Activated CD4-positive, CD25-positive, alpha-beta regulatory T cell (primary cell): ENCODE measurements around the gene FCRL2.

ENCODE experiments used
- DNase-seq, 4 experiments: peaks; one replicate each; lab custom pipeline; 2025; lab: John Stamatoyannopoulos, UW

Gene FCRL2, protein sequence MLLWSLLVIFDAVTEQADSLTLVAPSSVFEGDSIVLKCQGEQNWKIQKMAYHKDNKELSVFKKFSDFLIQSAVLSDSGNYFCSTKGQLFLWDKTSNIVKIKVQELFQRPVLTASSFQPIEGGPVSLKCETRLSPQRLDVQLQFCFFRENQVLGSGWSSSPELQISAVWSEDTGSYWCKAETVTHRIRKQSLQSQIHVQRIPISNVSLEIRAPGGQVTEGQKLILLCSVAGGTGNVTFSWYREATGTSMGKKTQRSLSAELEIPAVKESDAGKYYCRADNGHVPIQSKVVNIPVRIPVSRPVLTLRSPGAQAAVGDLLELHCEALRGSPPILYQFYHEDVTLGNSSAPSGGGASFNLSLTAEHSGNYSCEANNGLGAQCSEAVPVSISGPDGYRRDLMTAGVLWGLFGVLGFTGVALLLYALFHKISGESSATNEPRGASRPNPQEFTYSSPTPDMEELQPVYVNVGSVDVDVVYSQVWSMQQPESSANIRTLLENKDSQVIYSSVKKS

DNA sequence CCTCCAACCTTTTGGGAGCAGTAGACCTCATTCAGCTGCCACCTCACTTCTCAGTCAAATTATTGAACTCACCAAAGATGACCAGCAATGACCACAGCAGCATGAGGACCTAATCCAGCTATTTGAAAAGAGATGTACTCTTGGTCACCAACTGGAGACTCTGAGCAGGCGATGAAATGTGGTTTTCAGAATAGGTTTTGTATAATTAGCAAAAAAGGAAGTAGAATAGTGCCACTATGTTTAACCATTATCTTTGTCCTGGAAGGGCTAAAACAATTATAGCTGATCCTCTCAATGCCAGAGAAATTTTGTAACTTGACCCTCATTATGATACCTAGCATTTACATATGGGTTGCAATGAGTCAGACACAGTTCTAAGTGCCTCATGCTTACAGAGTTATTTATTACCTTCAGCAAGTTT is at the start of gene FCRL2:
FCRL2 (minus strand) TSS at position 162 of the 421 bp plus-strand sequence; CDS start at position 103, 59 bp downstream.
- no peak for DNase-seq

DNA sequence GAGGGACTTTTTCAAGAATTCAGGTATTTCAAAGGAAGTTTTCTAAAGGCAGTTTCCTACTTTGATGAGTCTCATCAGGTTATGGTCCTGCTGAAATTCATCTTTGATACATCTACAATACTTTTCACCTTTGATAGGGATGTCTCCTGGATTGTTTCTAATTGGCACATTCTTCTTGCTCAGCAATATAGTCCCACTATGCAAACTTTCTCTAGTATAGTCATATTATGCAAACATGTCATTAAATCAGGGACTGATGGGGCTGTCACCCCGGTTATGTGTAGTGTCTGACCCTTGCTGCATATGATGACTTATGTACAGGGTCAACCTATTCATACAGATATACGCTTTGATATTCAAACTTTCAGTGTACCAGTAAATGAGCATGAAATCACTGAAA is 43.4 kb upstream of the FCRL2 start:
- DNase-seq = no peak

DNA sequence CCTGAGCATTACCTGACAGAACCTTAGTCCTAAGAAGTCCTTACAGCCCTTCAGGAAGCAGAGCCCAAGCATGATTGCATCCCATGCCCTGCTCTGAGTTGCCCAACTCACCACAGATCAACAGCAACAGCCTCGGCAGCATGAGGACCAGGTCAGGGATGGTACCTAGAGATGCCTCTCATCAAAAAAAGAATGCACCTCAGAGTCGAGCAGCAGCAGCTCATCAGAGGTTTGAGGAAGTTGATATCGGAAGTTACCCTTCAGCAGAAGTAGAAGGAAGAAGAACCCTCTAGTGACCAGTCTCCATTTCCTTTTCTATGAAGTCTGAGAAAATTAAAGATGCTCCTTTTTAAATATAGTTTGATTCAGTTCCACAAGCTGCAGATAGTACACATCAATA is 43.0 kb upstream of the FCRL2 start, which contains the start of gene FCRL1:
FCRL1 (minus strand) TSS at position 225 of the 400 bp plus-strand sequence; CDS start at position 142, 83 bp downstream.
- DNase-seq = no peak

DNA sequence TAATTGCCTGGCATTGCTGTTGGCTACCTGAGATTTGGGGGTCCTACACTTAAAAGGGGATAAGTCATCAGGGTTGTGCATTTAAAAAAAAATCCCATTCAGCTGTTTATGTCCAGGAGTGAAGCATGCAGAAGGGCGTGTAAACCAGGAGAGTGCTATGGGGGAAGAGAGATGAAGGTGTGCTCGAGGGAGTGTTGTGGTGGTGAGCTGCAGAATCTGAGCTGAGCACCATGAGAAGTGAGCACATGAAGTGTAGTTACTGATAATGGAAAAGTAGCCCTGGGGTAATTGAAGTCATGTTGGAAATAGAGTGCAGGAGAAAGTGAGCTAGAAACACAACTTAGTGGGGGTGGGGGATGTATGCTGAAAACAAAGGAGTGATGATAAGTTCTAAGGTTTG is 42.3 kb upstream of the FCRL2 start:
- DNase-seq = no peak

DNA sequence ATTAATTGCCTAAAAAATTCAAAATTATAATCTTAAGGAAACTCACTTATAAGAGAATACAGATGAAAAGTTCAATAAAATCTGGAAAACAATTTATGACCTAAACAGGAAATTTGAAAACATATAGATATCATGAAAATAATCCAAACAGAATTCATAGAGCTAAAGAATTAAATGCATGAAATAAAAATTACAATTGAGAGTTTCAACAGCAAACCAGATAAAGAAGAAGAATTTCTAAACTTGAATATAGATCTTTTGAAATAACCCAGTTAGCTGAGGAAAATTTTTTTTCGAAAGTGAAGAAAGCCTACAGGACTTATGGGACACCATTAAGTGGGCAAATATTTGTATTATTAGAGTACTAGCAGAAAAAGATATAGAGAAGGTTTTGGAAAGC is 36.3 kb upstream of the FCRL2 start:
- no peak for DNase-seq

DNA sequence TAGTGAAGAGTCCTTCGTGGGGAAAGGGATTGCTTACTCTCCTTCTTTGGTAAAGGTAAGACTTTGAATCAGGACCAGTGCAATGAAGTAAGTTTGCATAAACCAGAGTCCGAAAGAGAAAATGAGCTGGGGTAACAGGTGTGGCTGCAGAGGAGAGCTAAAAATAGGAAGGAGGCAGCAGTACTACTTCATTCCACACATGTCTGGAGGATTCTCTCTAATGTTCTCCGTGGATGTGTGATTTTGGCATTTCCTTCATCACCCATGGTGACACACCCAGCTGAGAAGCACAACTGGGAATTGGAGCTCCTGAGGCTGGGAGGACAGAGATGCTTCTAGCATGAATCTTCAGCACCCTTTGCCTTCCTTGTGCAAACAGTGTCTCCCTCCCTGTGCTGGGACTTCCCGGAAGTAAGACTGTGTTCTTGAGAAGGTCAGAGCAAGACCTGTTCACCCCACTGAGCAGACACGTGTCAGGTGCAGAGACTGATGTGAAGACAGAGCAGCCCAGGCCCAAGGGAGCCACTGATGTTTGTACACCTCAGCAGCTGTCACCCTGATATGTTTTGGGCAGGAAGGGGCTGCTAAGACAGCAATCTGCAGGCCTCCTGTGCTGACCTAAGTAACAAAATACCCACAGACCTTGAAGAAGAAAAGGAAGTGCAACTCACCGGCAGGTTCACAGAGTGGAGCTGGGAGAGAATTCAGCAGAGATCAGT is 29.7 kb upstream of the FCRL2 start:
- DNase-seq = no peak

DNA sequence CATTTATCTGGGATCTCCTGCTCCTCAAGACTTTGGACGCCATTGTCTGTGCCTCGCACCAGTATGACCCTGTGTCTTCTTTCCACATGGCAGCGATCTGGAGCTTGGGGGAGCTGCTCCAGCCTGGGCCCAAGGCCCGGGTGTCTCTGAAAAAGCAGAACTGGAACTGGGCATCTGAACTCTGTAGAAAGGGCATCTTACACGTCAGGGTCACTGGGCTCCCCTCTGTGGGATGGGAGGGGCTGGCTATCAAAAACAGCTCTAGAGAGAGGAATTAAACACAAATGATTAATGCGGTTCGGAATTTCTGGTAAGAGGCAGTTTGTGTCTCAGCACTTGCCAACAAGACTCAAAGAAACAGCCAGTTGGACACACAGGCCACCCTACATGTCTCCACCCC is 26.9 kb upstream of the FCRL2 start:
- no peak for DNase-seq

DNA sequence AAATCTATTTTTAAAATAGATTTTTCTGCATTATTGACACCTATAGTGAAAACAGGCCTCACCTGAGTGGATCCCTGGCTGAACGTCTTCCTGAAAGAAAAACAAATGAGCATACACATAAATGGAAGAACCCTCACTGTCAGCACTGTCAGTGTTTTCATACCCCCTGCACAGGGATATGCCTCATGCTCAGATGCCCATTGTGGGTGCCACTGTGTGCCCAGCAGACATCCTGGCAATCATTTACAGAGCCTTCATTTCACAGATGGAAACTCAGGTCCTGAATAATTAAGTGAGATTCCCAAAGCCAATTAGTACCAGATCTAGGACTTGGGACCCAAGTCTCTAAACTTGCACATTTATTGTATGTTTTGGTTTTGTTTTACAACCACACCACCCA is 23.1 kb upstream of the FCRL2 start:
- DNase-seq = no peak

DNA sequence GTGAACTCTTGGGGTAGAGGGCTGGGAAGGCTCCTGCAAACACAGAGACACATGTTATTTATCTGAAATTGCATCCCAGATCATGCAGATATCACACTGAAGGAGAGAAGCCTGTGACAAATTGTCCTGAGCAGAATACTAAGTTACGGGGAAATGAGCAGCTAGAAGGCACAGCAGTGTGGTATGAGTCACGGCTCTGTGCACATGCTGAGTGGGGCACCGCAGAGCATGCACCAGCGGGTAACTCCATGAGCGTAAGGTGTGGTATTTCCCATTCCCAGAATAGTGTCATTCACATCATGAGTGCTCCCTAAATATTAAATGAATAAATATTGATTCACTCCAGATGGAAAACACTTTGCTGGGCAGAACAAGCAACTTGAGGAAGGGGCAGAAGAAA is 21.3 kb upstream of the FCRL2 start:
- no peak for DNase-seq

DNA sequence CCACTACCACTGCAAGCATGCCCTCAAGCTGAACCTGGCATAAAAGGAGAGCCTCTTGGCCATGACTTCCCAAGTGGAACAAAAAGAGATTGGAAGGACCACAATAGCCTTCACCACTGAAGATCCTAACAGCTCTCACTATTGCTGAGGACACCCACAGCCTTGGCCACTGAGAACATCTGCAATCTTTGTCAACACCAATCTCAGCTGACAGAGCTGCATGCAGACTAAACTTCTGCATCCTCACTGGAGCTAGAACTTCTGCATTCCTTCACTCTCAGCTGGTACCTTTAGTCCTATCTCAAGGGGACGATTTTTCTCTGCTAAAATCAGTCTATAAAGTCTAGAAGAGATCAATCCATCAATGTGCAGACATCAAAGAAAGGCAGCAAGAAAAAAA is 8.3 kb upstream of the FCRL2 start:
- no peak for DNase-seq

DNA sequence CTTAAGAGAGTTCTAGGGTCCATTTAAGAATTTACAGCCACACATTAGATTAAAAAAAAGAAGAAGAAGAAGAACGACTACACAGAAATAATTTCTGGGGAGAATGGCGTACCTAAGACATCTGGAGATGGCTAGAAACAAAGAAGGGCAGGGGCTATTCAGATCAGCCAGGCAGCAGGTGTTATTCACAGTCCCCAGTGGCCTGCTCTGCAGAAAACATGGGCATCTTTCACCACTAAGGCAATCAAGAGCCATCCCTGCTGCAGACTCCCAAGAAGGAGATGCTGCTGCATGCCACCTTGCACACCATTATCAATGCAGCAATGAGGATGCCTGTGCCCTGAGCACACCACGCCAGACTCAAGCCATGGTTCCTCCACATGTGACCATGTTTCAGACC is 7.9 kb upstream of the FCRL2 start:
- no peak for DNase-seq

DNA sequence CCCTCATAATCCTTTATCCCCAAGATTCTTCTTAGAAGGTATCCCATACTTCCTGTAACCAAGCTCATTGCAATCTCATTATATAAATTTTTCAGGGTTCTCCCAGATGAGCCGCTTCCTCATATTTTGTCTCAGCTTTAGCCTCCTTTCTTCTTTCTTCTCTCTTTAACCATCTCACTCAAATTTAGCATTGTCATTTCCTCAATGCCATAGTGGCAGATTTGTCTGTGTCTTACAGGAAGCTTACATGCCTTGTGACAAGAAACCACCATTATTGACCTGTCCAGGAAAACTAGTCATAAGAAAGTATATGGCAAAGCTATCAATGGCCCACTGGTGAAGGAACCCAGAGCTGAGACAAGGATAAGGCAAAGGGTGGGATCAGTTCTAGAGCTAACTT is 6.0 kb upstream of the FCRL2 start:
- no peak for DNase-seq

DNA sequence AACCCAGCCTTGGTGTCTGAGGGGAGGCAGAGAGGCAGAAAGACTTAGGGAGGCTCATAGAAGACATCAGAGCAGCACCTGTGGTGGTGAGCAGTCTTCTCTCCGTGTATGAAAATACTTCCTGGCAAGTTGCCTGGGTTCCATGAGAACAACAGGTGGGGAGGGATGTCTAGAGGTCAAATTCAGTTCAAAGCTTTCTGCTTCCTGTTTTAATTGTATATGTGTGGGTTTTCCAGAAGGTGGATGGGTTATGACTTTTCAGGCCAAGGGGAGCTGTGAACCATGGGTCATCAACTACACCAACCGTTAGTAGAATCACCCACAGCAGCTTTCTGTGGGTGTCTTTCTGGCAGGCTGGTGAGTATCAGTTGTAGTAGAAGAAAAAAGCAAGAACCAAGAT is 4.1 kb upstream of the FCRL2 start:
- DNase-seq = no peak

DNA sequence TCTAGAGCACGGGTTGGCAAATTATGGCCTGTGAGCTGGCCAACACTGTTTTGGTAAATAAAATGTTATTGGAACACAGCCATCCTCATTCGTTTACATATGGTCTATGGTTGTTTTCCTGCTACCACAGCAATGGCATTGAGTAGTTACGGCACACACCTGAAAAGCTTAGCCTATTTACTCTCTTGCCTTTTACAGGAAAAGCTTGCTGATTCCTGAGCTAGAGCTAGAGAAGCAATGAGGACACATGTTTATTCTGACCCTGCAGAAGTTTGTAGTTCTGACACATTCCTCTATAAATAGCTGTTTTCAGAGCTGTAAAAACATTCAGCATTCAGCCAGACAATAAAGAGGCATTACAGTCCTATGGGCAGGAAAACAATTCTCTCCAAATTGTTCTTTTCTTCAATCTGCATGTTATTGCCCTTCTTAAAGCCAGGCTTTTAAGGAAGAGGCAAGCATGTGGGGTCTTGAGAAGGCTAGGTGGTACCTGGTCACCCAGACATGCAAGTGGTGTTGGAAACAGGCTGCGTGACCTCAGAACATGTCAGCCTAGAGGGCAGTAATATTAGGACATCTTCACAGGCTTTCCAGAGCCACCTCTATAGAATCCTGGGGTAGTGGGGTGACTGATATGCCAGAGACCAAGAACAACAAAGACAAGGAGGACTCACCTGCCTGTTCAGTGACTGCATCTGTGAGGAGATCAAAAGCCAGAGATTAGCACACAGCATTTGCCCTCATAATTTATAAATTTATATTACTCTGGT is 1.6 kb downstream of the FCRL2 start:
- no peak for DNase-seq

DNA sequence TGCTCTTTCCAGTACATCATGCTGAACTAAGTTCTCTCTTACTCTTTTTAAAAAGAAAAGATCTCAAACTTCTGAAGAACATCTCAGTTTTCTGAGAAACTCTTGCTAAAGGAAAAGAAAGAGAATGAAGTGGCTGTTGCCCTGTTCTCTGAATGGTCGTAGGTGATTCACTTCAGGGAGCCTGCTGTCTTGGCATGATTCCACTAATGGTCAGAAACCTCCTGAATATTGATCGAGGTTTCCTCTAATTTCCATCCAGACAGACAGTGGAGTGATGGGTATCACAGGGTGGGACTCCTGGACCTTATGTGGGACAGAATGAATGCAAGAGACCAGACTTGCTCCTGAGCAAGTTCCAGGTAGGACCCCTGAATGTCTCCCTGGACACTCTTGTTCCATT is 2.5 kb downstream of the FCRL2 start:
- no peak for DNase-seq

DNA sequence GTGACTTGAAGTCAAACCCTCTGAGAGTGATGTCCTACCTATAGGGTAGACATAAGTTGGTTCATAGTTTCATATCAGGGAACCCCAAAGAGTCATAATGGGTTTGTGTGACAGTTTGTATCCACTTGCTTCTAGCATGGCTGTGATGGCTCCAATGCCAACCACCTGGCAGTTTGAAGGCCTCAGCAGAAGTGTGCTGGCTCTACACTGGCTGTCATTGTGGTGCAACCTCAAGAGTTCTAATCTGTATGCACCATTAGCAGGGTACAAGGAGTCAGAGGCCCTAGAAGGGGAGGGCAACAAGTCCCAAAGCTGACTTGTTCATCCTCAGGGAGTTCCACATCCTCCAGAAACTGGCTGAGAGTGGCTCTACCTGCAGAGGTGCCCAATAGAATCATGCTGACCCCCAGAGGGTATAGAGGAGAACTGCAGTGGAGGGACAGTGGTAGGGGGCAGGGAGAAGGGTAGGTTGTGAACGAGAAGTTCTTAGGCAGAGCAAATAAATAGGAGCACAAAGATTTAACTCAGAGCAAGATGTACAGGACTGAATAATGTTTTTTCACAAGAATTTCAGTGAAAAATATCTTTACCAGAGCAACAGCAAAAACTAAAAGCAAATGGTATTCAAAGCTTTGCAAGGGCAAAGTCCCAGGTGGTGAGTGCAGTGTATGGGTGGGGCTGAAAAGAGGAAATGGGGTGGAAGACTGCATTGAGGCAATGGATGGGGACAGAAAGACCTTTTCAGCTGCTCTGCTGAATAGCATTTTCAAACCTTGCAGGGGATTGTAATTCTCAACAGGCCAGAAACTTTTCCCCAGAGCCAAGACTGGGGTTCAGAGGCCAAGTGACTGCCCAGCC is 3.2 kb downstream of the FCRL2 start:
- peak in 1 of 4 experiments; percentile 4 for DNase-seq

DNA sequence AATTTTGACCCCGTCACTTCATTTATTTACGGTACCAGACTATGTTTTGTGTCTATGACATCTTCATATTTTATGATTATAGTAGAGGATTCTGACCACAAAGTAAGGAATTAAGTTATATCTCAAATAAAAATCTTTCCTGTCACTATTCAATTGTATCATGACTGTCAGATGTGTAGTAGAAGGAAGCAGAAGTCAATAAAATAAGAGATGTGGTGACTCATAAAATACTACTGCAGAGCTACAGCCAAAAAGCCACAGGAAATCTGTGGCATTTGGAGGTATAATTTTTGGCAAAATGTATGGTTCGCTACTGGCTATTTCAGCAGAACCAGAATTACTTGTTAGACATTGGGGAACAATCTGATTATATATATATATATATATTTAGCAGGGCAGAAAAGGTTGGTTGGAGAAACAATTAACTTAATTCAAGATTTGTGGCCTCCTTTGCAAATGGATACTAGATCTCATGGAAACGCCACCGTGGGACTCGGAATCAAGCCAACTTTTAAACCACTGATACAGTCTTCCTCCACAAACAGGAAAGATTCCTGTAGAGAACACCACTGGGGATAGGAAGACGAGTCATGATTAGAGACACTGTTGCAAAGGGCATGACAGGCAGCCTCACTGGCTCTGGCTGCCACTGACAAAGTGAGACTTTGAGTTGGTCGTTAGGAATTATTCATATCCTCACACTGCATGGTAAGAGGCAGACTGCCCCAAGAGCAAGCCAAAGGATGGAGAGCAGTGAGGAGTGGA is 5.1 kb downstream of the FCRL2 start:
- DNase-seq = no peak

DNA sequence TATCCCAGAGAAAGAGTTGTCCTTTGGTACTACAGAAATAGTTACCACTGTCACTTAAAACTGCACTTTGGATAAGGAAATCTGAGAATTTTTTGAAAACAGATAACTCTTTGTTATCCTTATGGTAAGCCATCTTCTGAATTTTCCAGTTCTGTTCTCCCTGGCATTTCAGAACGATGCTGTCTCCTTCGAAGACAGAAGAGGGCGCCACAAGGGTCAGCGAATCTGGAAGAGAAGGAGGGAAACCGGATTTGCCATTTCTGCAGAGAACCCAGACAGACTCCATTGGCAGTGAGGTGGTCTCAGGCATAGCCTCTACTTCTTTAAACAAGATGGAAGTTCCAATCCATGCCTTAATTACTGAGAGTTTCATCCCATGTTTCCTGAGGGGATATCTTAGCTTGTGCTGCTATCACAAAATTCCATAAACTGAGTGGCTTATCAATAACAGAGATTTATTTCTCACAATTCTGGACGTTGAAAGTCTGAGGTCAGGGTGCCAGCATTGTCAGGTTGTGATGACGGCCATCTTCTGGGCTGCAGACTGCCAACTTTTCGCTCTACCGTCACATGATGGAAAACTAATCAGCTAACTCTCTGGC is 6.4 kb downstream of the FCRL2 start:
- DNase-seq = no peak

DNA sequence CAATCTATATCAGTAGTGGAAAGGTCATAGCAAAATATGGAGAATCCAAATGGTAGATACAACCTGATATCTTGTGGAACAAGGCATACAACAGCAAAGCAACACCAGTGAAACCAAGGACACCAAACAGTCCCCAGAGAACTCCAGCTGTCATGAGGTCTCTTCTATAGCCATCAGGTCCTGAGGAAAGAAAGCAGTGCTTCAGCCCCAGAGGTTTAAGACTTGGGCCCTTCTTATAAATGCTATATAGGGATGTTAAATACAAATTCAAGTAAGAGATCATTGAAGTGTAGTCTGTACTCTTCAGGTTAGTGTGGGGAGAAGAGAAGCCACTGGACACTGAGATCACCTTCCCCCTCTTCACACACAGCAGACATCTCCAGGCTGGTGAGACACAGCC is 10.1 kb downstream of the FCRL2 start:
- no peak for DNase-seq

DNA sequence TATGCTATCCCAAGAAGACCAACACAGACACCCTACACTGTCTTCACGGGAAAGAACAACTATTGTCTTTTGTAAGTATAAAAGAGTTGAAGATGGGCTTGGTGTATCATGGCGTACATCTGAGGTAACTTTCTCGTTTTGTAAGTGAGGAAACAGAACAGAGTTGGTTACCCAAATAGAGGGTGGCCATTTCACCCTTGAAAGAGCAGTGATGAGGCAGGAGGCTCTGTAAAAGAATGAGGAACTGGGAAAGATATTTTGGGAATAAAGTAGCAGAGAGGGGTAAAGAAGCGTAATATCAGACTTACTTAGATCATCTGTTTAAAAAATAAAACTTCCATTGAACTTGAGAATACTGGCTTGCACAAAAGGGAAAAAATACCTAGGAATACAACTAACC is 18.9 kb downstream of the FCRL2 start:
- DNase-seq = no peak
